GM19468 (cell line): ENCODE measurements around the gene SCO2.
"Not testable (repeated sequence)": the region's sequence is repeated elsewhere in the genome, so short reads cannot be mapped to it uniquely, and the experiment has no call there.

Experiments used
- ATAC-seq: cut with Tn5 transposase; IDR thresholded peaks from one replicate; pipeline ENCODE4 v1.9.1; 2021; ENCODE audit warnings: mild to moderate bottlenecking, moderate library complexity, moderate number of reproducible peaks; ENCODE audit not compliant: unreplicated experiment; ENCODE audit errors: extremely low read depth

SCO2 gene

DNA sequence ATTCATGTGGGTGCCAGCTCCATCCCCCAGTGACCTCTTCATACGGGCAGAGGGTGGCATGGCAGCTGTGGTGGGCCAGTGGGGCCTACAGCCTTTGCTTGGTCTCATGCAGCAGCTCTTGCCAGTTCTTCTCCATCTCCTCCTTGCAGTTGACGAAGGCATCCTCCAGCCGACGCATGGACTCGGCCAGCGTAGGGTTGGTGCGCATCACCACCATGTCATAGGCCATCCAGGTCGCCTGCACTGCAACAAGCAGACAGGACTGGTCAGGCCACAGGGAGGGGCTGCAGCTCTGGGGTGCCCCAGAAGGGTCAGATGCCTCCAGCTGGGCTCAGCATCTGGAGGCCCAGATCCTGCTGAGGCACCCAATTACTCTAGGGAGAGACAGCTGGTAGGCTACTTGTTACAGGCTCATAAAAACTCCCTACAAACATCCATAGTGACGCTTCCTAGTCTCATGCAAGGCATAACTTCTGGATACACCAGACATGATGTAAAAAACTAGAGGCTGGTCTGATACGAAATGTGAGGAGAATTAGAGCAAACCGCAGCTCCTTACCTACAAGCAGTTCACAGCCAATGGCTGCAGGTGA lies 25.9 kb upstream of the SCO2 start:
- ATAC-seq: no peak

DNA sequence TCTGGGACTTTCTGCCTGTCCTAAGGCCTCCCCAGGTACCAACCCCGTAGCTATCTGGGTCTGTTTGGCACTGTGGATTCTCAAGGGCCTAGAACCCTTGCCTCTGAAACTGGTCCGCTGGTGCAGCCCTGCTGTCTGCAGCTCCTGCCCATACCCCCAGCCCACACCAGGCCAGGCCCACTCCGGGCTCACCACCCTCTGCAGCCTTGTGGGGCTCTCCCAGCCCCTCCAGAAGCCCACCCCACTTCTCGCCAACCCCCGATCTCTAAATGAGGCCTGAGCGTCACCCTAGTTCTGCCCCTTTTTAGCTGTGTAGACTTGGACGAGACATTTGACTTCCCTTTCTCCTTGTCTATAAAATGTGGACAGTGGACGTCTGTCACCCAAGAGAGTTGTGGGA lies 25.0 kb upstream of the SCO2 start:
- ATAC-seq: no peak

DNA sequence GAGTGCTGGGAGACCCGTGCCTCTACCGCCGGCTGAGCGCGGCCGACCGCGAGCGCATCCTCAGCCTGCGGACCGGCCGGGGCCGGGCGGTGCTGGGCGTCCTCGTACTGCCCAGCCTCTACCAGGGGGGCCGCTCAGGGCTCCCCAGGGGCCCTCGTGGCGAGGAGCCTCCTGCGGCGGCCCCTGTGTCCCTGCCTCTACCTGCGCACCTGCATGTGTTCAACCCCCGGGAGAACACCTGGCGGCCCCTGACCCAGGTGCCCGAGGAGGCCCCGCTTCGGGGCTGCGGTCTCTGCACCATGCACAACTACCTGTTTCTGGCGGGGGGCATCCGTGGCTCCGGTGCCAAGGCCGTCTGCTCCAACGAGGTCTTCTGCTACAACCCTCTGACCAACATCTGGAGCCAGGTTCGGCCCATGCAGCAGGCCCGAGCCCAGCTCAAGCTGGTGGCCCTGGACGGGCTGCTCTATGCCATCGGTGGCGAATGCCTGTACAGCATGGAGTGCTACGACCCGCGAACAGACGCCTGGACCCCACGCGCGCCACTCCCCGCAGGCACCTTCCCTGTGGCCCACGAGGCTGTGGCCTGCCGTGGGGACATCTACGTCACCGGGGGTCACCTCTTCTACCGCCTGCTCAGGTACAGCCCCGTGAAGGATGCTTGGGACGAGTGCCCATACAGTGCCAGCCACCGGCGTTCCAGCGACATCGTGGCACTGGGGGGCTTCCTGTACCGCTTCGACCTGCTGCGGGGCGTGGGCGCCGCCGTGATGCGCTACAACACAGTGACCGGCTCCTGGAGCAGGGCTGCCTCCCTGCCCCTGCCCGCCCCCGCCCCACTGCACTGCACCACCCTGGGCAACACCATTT lies 23.8 kb upstream of the SCO2 start:
- ATAC-seq: no peak

DNA sequence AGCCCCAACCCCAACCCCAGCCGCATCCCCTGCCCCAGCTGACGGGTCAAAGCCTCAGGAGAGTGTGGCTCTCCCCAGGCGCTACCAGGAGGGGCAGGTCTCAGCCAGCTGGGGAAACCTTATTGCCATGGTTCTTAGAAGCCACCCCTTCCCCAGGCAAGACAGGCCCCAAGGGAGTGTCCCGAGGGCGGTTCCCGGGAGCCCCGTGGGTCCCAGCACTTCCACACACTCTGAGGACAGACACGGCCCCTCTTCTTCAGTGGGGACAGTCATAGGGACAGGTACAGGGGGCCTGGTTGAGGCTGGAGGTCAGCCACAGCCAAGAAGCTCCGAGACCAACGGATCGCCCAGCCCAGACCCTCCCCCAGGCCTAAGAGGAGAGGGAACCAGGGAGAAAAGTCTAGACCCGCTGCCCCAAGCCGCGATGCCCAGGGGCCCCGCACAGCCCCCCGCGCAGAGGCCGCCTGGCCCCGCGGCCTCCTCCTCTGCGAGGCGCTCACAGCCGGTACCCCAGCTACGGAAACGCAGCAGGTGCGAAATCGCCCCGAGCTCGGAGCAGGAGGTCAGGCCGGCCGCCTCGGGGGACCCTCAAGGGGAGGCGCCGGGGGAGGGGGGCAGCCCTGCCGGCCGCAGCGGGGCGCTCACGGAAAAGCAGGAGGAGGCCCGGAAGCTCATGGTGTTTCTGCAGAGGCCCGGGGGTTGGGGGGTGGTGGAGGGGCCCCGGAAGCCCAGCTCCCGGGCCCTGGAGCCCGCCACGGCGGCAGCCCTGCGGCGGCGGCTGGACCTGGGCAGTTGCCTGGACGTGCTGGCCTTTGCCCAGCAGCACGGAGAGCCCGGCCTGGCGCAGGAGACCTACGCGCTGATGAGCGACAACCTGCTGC lies 22.9 kb upstream of the SCO2 start:
- no peak for ATAC-seq

DNA sequence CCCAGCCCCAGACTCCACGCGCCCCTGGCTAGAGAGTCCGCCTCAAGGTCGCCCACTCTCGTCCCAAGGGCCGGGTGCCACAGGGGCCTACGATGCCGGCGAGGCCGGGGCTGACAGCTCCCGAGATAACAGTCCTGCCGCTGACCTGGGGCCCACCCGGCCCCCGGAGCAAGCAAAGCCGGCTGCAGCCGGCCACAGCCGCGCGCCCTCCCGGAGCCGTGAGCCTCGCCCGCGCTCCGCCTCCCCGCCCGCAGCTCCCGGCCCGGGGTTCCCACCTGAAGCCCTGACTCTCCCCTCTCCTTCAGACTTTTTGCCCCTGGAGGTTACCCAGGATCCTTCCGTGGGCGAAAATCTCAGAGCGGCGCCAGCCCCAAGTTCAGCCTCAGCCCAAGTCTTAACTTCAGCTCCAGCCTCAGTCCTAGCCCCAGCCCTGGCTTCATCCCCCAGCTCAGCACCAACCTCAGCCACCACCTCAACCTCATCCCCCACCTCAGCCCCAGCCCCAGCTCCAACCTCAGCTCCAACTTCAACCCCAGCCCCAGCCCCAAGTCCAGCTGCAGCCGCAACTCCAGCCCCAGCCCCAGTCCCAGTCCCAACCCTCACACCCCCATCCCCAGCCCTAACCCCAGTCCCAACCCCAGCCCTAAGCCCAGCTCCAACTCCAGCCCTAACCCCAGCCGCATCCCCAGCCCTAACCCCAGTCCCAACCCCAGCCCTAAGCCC lies 22.0 kb upstream of the SCO2 start:
- ATAC-seq: no peak

DNA sequence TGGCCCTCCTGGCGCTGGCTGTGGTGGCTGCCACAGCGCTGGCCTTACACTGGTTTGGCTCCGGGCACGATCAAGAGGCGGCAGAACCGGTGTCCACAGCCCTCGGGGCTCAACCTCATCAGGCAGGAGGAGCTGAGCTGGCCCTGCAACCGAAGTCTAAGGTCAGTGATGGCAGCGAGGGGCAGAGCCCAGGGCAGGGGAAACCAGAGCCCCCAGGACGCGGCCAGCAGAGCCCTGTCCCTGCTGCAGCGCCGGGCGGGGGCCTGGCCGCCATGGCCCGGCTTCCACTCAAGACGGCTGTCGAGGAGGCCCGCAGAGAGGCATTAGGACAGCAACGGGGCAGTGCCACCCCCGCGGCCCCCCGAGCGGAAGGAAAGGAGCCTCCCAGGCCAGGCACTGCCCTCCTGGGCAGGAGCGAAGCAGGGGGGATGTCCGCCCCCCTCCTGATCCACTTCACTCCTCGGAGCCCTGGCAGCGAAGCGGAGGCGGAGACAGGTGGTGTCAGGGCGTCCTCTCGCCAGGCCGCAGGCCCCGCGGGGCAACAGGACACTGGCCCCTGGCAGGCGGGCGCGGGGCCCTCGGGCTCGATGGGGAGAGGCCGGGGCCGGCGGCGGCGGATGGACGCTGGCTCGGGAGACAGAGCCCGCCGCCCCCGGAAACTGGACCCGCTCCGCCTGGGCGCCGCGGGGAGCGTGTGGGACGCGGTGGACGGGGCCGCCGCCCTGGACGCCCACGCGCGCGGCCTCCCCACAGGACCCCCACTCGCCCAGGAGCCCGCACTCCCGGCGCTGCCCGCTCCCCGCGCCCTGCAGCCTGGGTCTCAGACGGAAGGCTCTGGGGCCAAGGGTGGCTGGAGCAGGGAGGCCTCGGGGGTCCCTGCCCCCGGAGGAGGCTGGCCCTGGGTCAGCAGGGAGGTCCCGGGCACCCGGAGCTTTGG lies 21.2 kb upstream of the SCO2 start:
- ATAC-seq: no peak

DNA sequence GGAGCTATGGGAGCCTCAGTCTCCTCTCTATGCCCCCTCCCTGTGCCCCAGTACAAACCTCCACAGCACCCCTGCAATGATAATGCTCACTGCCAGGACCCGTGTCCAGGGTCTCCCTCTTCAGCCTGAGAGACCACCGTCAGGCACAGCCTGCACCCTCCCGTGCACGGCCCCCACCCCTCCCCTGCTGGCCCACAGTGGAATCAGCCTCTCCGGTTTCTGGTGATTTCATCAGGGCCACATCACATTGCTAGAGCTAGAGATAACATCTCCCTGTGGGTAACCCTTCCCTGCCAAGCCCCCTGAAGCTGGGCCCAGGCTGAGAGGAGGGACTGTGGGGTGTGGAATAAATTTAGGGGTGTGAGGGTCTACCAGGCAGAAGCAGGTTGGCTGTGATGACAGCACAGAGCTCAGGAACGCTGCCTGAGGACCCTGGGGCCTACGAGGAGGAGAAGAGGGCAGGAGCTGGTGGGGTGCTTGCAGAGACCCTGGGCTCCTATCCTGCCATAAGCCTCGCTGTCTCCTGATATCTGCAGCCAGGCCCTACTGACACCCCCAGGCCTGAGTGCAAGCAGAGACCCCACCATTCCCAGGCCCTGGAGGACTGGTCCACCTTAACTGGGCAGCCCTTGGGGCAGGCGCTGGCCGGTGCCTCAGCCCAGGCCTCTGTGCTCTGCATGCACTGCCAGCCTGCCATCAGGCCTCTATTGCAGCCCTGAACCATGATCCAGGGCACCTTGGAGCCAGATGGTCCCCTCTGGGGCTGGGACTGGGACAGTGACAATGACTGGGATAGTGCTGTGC lies 20.3 kb upstream of the SCO2 start, which contains the start of gene KLHDC7B:
Gene KLHDC7B, plus strand, starts transcription at position 378 of the 804 bp plus-strand sequence. Its CDS starts 345 bp downstream, at position 723.
- no peak for ATAC-seq

DNA sequence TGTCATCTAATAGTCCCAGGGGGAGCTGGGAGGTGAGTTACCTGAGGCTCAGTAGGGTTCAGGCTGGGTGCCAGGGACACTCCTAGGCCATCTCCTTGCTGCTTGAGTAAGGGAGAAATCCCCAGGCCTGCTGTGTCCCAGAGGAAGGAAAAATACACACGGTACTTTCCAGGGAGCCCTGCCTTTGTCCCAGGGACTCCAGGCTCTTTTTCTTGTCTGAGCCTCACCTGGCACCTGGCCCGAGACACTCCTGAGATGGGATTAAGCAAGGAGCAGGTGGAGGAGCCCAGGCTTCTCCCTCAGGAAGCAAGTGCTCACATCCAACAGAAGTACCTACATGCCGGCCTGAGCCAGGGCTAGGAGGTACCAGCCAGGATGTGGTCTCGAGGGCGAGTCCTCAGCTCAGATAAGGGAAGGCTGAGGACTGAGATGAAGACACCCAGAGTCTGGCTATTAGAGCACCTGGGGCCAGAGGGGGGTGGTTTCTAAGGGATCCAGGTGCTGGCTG lies 19.4 kb upstream of the SCO2 start:
- no peak for ATAC-seq

DNA sequence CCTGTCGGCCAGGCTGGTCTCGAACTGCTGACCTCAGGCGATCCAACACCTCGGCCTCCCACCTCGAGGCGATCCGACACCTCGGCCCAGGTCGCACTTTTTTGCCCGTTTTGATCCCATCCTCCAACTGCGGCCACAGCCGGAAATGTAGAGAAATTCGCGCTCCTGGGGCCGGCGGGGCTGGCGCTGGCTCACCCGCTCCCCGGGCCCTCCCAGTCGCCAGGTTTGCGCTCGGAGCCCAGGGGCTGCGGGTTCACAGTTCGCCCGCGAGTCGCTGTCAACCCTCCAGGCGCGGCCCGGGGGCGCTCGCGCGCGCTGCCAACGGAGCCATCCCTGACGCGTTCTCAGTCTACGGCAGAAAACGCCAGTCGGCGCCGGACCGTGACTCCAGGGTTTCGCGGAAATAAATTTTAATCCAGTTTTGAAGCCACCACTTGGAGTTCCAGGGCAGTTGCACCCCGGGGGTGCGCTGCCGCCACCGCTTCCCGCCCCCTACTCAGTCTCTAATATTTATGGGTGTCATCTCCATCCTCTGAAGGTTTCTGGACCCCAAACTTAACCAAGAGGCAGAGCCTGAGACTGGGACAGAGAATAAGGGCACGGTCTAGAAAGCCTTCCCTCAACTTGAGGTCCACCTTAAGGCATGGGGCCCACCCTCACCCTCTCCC lies 18.8 kb upstream of the SCO2 start:
- no peak for ATAC-seq

DNA sequence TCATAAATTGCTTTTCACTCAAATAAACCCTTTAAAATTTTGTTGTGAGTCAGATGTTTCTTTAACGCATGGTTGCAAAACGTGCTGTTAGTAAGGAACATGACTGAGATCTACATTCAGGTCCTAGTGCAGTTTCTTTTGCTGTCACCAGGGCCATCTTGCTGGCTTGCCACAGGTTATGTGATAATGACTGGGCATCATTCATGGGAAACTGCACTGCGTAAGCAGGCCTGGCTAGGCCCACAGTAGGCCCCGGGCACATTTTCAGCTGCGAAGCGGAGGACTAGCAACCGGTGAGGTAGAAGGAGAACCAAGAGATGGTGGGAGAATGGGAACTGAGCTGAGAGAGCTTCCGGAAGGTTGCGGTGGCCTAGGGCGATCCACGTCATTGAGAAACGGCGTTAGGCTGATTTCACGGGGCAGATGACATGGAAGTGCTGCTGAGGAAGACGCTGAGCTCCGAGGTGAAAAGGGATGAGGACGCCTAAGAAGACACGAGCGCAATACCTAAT lies 17.1 kb upstream of the SCO2 start:
- no peak for ATAC-seq

DNA sequence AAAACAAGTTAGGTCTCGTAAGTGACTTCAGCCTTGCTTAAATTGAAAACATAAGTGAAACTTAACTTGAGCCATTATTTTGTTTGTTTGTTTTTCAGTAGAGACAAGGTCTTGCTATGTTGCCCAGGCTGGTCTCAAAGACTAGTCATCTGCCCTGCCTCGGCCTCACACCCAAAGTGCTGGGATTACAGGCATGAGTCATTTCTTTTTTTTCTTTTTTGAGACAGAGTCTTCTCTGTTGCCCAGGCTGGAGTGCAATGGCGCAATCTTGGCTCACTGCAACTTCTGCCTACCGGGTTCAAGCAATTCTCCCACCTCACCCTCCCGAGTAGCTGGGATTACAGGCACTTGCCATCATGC lies 16.2 kb upstream of the SCO2 start:
- not testable (repeated sequence) for ATAC-seq

DNA sequence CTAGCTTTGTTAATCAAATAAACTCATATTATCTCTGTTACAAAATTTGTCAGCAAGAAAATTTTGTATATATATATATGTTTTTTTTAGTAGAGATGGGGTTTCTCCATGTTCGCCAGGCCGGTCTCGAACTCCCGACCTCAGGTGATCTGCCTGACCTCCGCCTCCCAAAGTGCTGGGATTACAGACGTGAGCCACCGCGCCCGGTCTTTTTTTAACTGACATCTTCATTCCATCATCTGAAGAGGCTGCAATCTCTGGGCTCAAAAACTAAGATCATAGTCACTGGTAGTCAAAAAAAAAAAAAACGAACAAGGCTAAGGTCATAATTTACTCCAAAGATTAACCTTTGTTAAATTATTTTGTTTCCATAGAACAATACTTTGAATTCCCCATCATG lies 15.0 kb upstream of the SCO2 start:
- ATAC-seq: no peak

DNA sequence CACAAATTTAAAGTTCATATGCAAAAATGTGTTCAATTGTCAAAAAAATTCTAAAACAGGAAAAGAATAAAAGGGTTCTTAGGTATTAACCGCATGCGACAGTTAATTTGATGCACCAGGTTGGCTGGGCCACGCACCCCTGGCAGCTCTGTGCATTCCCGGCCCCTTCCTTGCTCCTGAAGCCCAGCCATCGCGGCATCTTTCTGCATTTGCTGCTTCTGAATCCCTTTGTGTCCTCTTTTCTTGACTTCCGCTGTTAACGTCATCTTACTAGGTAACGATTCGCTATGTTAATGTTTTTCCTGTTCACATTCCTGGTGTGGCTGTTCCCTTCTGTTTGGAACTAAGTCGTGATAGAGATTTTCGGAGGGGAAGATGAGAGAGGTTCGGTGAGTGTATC lies 12.4 kb upstream of the SCO2 start:
- no peak for ATAC-seq

DNA sequence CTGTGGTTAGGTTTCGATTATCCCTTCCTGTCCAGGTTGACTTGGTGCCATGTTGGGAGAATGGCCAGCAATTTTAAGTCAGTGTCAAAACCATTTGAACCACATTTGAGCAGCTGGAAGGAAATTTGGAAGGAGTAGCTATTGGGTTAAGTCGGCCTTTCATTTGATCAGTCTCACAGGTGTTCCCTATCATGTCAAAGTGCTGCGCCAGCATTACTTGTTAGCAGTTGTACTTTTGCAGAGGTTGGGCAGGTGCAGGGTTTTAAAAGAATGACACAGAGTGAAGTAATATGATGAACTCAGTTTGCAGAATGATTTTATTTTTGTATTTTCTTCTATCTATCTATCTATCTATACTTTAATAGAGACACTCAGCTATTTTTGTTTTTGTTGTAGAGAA lies 10.8 kb upstream of the SCO2 start:
- ATAC-seq: no peak

DNA sequence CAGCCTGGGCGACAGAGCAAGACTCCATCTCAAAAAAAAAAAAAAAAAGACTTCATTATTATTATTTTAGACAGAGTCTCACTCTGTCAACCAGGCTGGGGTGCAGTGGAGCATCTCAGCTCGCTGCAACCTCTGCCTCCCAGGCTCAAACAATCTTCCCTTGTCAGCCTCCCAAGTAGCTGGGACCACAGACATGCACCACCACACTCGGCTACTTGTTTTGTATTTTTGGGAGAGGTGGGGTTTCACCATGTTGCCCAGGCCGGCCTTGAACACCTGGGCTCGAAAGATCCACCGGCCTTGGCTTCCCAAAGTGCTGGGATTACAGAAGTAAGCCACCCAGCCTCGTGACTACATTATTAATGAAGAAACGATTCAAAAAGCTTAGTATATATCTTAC lies 9.7 kb upstream of the SCO2 start:
- no peak for ATAC-seq

DNA sequence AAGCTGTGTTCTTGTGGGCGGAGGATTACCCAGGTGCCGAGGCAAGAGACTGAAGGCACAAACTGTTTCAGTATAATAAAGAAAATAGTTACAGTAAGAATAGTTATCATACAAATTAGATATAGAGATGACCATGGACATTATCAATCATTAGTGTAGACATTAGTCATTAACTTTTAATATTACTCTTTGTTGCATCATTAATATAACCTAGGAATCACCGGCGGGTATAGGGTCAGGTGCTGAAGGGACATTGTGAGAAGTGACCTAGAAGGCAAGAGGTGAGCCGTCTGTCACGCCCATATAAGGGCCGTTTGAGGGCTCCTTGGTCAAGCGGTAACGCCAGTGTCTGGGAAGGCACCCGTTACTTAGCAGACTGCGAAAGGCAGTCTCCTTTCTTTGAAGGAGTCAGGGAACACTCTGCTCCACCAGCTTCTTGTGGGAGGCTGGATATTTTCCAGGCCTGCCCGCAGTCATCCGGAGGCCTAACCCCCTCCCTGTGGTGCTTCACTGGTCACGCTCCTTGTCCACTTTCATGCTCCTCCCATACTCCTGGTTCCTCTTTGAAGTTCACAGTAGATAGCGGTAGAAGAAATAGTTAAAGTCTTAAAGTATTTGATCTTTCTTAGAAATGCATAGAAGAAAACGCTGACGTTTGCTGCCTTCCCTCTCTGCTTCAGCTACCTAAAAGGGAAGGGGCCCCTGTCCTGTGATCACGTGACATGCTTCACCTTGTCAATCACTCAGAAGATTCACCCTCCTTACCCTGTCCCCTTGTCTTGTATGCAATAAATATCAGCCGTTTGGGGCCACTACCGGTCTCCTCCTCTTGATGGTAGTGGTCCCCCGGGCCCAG lies 8.7 kb upstream of the SCO2 start:
- ATAC-seq: not testable (repeated sequence)
